PFSK-1 (cell line): ENCODE measurements around the gene NRG3.

ENCODE experiments used
- FOXP2 ChIP-seq: optimal IDR thresholded peaks from 2 replicates; pipeline ENCODE3; 2011; ENCODE audit warnings: borderline replicate concordance, control low read depth, inconsistent platforms; ENCODE audit not compliant: insufficient read depth; ENCODE audit errors: extremely low read length, extremely low read depth
- POLR2AphosphoS5 ChIP-seq: IDR thresholded peaks from 2 replicates; pipeline ENCODE4 v1.6.1; 2012; ENCODE audit warnings: low read depth, mild to moderate bottlenecking, control low read depth, low read length, moderate library complexity
- REST ChIP-seq, 2 experiments: IDR thresholded peaks; 2 replicates each; pipeline versions ENCODE4 v1.6.1 to v1.8.0; 2011 to 2012; ENCODE audit warnings: low read depth in 2 of 2, low read length in 2 of 2, control low read depth in 1 of 2, inconsistent platforms in 1 of 2, mild to moderate bottlenecking in 1 of 2, moderate library complexity in 1 of 2; ENCODE audit not compliant: insufficient read depth in 1 of 2
- SIN3A ChIP-seq: IDR thresholded peaks from 2 replicates; pipeline ENCODE4 v1.6.1; 2012; ENCODE audit warnings: mild to moderate bottlenecking, low read length, moderate library complexity, borderline replicate concordance; ENCODE audit not compliant: insufficient read depth
- TAF1 ChIP-seq: IDR thresholded peaks from 2 replicates; pipeline ENCODE4 v1.6.1; 2012; ENCODE audit warnings: low read length, control low read depth, borderline replicate concordance; ENCODE audit not compliant: insufficient read depth

GRCh38 chr10:81944609-81945008, 69.6 kb downstream of the NRG3 start:
- no peak for TF ChIP-seq POLR2AphosphoS5
- TF ChIP-seq SIN3A = no peak
- TF ChIP-seq REST (IDR thresholded peaks at IDR 0.05; ENCODE audit: insufficient read depth in 1 of 2, low read depth in 2 of 2, low read length in 2 of 2) = no peak
- no peak for TF ChIP-seq TAF1
- TF ChIP-seq FOXP2 = no peak
